HG03520 (cell line): ENCODE results near the gene WDR36.
"Not testable (repeated sequence)": the region's sequence is repeated elsewhere in the genome, so short reads cannot be mapped to it uniquely, and the experiment has no call there.

Source experiments
- ATAC-seq: cut with Tn5 transposase; IDR thresholded peaks from one replicate; pipeline ENCODE4 v1.9.1; 2021; ENCODE audit warnings: mild to moderate bottlenecking, moderate library complexity; ENCODE audit not compliant: unreplicated experiment

WDR36 gene

GRCh38 chr5:111134864-111135263, 42.7 kb downstream of the WDR36 start:
- no peak for ATAC-seq

- ATAC-seq: no peak
These were observed 43.2 kb downstream of the WDR36 start for GRCh38 chr5:111135363-111135762.

GRCh38 chr5:111135946-111136345, 43.8 kb downstream of the WDR36 start:
- ATAC-seq: no peak

- no peak for ATAC-seq
These were observed 45.9 kb downstream of the WDR36 start for GRCh38 chr5:111138096-111138495.

GRCh38 chr5:111141471-111141870, 49.3 kb downstream of the WDR36 start:
- not testable (repeated sequence) for ATAC-seq

- ATAC-seq: no peak
These were observed 50.8 kb downstream of the WDR36 start for GRCh38 chr5:111142932-111143331.

GRCh38 chr5:111143910-111144309, 51.8 kb downstream of the WDR36 start:
- ATAC-seq: peak; percentile 40

- peak; percentile 94 for ATAC-seq
These were observed 52.3 kb downstream of the WDR36 start for GRCh38 chr5:111144352-111144930.

- ATAC-seq: no peak
These were observed 53.9 kb downstream of the WDR36 start for GRCh38 chr5:111146053-111146452.

- no peak for ATAC-seq
These were observed 55.4 kb downstream of the WDR36 start for GRCh38 chr5:111147502-111147901.

- ATAC-seq: no peak
These were observed 59.9 kb downstream of the WDR36 start for GRCh38 chr5:111151998-111152397.

- no peak for ATAC-seq
These were observed 61.3 kb downstream of the WDR36 start for GRCh38 chr5:111153483-111153882.

- no peak for ATAC-seq
These were observed 61.8 kb downstream of the WDR36 start for GRCh38 chr5:111153945-111154344.

GRCh38 chr5:111158105-111158744, 66.1 kb downstream of the WDR36 start:
- ATAC-seq: no peak

GRCh38 chr5:111159845-111160244, 67.7 kb downstream of the WDR36 start:
- ATAC-seq: no peak

GRCh38 chr5:111163000-111163399, 70.9 kb downstream of the WDR36 start:
- ATAC-seq: no peak

GRCh38 chr5:111165058-111165457, 72.9 kb downstream of the WDR36 start:
- ATAC-seq: no peak

- no peak for ATAC-seq
These were observed 75.4 kb downstream of the WDR36 start for GRCh38 chr5:111167551-111167950.

GRCh38 chr5:111168608-111169007, 76.5 kb downstream of the WDR36 start:
- no peak for ATAC-seq

- ATAC-seq: no peak
These were observed 77.1 kb downstream of the WDR36 start for GRCh38 chr5:111169269-111169668.

- no peak for ATAC-seq
These were observed 78.1 kb downstream of the WDR36 start for GRCh38 chr5:111170279-111170678.

- no peak for ATAC-seq
These were observed 80.4 kb downstream of the WDR36 start for GRCh38 chr5:111172504-111172903.

- ATAC-seq: no peak
These were observed 81.3 kb downstream of the WDR36 start for GRCh38 chr5:111173476-111173875.
